Activated naive CD4-positive, alpha-beta T cell treated with anti-CD3 and anti-CD28 coated beads, Interleukin-2, amount 10 ng/mL, durations not matched to agents 7 days and 5 days (primary cell): ENCODE results near the gene KNCN.

Experiments
- CTCF ChIA-PET: fragments of 350-600 bp; sonication (Branson Sonifier 250); formaldehyde crosslinking; loops from one replicate; lab custom pipeline; 2021; ENCODE audit warnings: antibody characterized with exemption; lab: Charles Lee
- DNase-seq: peaks from one replicate; pipeline ENCODE4 v3.0.0-alpha.2; 2020
- H3K27ac Mint-ChIP-seq: one replicate; pipeline ENCODE4 v1.8.0; 2021; ENCODE audit warnings: mild to moderate bottlenecking, moderate library complexity, mixed read lengths
- H3K27me3 Mint-ChIP-seq: one replicate; pipeline ENCODE4 v1.8.0; 2021; ENCODE audit warnings: mild to moderate bottlenecking, mixed read lengths
- H3K36me3 Mint-ChIP-seq: one replicate; pipeline ENCODE4 v1.8.0; 2021; ENCODE audit warnings: mixed read lengths
- H3K4me1 Mint-ChIP-seq: one replicate; pipeline ENCODE4 v1.8.0; 2021; ENCODE audit warnings: mixed read lengths
- H3K4me3 Mint-ChIP-seq: one replicate; pipeline ENCODE4 v1.8.0; 2021; ENCODE audit warnings: mild to moderate bottlenecking, moderate library complexity, mixed read lengths
- H3K9me3 Mint-ChIP-seq: one replicate; pipeline ENCODE4 v1.8.0; 2021; ENCODE audit warnings: mixed read lengths

KNCN gene

DNA sequence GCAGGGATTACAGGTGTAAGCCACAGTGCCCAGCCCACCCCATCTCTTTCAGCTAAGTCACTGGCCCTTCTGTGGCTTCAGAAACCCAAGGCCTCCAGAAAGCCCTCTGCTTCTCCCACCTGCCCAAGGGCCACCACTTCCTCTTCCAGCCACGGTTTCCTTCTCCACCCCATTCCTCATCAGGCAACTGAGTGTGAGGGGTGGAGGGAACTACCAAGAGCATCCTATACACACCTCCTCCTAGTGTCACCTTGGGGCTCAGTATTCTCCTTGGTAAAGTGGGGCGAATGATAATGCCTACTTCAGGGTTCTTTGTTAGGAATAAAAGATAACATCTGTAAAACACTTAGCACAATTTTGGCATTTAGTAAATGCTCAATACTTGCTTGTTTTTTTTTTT is 30.0 kb downstream of the KNCN start:
- Mint-ChIP-seq H3K4me1 (peaks cover 13% of the 10 kb centered on the region), H3K36me3 (no peaks in the 10 kb centered on the region), H3K9me3 (no peaks in the 10 kb centered on the region), H3K27ac (no peak overlapping the region), H3K27me3 (peaks cover 78% of the 10 kb centered on the region), H3K4me3 (no peak overlapping the region)
- CTCF ChIA-PET = interaction anchor here (0.9 to 3.4 kb wide), 7 partner anchors 11 to 119 kb away, joined by 3 to 14 read pairs (median 7); a partner anchor contains a TSS
- DNase-seq = no peak

DNA sequence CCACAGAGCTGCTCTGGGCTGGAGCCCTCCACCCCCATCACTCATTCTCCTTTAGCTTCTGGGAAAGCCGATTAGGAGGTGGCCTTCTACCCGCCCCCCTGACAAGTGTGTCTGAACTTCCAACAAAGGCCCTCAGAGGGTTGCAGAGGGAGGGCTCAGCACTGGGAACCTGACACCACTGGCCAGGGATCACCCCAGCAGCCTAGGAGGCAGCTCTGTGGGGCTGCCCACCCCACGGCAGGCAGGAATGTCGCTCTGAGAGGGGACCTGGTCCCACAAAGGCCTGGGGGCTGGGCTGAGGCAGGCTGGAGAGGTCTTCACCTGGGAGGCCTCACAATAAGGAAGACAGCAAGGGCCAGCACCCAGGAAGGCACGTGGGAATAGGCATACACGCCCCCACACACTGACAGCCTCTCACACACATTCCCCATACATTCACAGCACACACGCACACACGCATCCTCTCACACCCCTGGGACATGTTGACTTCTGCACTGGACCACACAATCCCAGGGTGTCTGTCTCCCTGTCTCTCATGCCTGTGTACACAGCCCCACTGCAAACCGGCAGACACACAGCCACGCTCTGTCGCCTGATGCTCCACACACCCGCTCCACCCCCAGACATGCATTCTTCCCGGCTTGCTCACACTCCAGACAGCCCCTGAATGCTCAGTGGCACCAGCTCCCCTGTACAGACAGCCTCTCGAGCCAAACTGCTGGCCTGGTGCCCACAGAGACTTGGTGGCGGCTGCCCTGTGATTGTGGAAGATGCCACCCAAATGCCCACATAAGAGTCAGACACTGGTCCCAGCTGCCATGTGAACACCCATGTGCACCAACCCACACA is 31.2 kb downstream of the KNCN start:
- no peaks in the 10 kb centered on the region for H3K36me3 Mint-ChIP-seq
- H3K9me3 Mint-ChIP-seq = no peaks in the 10 kb centered on the region
- CTCF ChIA-PET = interaction anchor here (0.9 to 3.4 kb wide), 5 partner anchors 32 to 78 kb away, joined by 3 to 14 read pairs (median 6); no protein-coding TSS in a partner anchor
- peaks cover 13% of the 10 kb centered on the region for H3K4me1 Mint-ChIP-seq
- H3K4me3 Mint-ChIP-seq = no peak overlapping the region
- H3K27me3 Mint-ChIP-seq = peaks cover 78% of the 10 kb centered on the region
- DNase-seq = no peak
- no peak overlapping the region for H3K27ac Mint-ChIP-seq

- DNase-seq = no peak
- CTCF ChIA-PET = interaction anchor here (1.9 kb wide), 1 partner anchor 73 kb away, joined by 6 read pairs; no protein-coding TSS in a partner anchor
- peaks cover 78% of the 10 kb centered on the region for H3K27me3 Mint-ChIP-seq
- no peaks in the 10 kb centered on the region for H3K9me3 Mint-ChIP-seq
- H3K4me3 Mint-ChIP-seq = no peak overlapping the region
- no peak overlapping the region for H3K27ac Mint-ChIP-seq
- H3K36me3 Mint-ChIP-seq = no peaks in the 10 kb centered on the region
- peaks cover 13% of the 10 kb centered on the region for H3K4me1 Mint-ChIP-seq
Observed at GRCh38 chr1:46519209-46519608, 32.2 kb downstream of the KNCN start.

- CTCF ChIA-PET = interaction anchor here (1.9 to 3.9 kb wide), 2 partner anchors 10 to 71 kb away, joined by 6 to 20 read pairs; no protein-coding TSS in a partner anchor
- Mint-ChIP-seq H3K27ac (no peak overlapping the region), H3K27me3 (peaks cover 80% of the 10 kb centered on the region), H3K36me3 (no peaks in the 10 kb centered on the region), H3K4me3 (no peak overlapping the region), H3K9me3 (no peaks in the 10 kb centered on the region), H3K4me1 (peaks cover 13% of the 10 kb centered on the region)
- DNase-seq = no peak
Observed at GRCh38 chr1:46517932-46518498, 33.4 kb downstream of the KNCN start.

DNA sequence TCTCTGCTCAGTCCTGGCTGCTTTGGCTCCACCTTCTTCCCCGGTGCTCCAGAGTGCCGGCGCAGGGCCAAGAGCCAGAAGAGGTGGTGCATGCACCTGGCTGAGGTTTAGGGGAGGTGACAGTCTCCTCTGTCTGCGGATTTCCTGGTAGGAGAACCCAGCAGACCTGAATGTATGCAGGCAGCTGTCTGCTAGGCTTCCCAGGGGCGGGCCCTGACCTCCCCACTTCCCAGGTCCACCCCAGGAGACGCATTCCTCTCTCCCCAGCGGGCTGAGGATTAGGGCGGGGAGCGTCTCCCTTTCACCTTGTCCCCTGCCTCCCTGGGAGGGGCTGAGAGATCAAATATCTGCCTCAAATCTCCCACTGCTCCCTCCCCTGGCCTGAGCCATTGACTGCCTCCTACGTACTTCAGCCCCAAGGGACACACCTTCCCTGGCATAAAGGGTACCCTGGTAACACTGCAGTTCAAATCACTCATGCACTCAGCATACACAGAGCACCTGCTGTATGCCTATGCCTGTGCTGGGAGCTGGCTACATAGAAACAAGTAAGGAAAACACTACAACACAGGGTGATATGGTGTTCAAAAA is 34.3 kb downstream of the KNCN start:
- Mint-ChIP-seq H3K4me1 (peaks cover 6% of the 10 kb centered on the region), H3K4me3 (no peak overlapping the region), H3K9me3 (no peaks in the 10 kb centered on the region), H3K27ac (no peak overlapping the region), H3K27me3 (peaks cover 81% of the 10 kb centered on the region), H3K36me3 (no peaks in the 10 kb centered on the region)
- DNase-seq = no peak
- CTCF ChIA-PET = interaction anchor here (3.9 kb wide), 1 partner anchor 11 kb away, joined by 20 read pairs; no protein-coding TSS in a partner anchor

DNA sequence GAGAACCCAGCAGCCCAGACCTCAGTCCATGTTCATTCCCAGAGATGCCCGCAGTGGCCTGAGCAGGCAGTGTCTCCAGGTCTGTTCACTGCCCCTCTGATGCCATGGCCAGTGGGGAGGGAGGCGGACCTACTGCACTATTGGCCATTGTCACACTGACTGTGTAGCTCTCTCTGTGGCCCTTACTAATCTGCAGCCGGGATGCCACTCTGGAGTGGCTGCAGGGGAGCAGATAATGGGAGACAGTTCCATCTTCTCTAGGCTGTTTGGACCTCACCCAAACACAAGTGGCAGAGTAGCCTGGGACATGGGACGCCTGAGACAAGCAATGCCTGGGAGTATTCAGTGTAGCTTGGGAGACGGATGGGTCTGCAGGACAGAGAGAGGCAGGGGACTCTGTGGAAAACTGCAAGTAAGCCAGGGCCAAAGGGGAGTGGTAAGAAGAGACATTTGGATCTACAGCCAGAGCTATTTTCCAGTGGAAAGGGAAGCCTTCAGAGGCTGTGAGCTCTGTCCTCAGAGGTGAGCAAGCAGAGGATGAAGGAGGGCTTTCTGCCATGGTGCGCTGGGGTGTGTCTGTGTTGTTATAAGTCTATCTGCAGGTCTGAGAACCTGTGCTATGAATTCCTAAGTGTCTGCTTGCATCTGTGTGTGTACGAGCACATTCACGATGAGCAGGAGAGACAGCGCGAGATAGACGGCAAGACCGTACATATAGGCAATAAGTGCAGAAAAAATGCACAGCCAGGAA is 35.1 kb downstream of the KNCN start:
- Mint-ChIP-seq H3K4me3 (no peak overlapping the region), H3K4me1 (peaks cover 1% of the 10 kb centered on the region), H3K9me3 (no peaks in the 10 kb centered on the region), H3K36me3 (no peaks in the 10 kb centered on the region), H3K27ac (no peak overlapping the region), H3K27me3 (peaks cover 84% of the 10 kb centered on the region)
- DNase-seq = no peak
- CTCF ChIA-PET = interaction anchor here (3.9 kb wide), 1 partner anchor 11 kb away, joined by 20 read pairs; no protein-coding TSS in a partner anchor

- CTCF ChIA-PET = interaction anchor here (3.9 kb wide), 1 partner anchor 12 kb away, joined by 20 read pairs; no protein-coding TSS in a partner anchor
- Mint-ChIP-seq H3K36me3 (no peaks in the 10 kb centered on the region), H3K27me3 (peaks cover 80% of the 10 kb centered on the region), H3K27ac (no peak overlapping the region), H3K9me3 (no peaks in the 10 kb centered on the region), H3K4me3 (no peak overlapping the region), H3K4me1 (no peaks in the 10 kb centered on the region)
- DNase-seq = no peak
Observed at GRCh38 chr1:46515576-46515975, 35.9 kb downstream of the KNCN start.

DNA sequence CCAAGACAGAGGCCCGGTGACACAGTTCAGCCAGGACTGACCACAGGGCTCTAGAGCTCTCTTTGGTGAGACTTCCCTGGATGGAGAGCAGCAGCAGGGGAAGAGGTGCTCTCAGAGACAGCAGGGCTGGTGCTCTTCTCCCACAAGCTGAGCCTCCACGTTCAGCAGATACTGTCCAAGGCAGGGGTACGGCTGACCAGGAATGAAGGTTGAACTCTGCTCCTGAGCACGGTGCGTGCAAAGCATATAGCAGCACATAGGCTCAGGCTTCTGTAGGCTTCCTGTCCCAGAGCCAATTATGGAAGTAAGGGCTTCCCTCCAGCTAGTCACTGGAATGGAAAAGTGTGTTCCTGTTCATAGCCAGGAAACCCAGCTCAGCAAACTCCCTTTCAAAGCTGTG is 37.9 kb downstream of the KNCN start:
- no peaks in the 10 kb centered on the region for H3K36me3 Mint-ChIP-seq
- CTCF ChIA-PET = interaction anchor here (1.0 to 1.9 kb wide), 4 partner anchors 9 to 71 kb away, joined by 3 to 8 read pairs (median 4); no protein-coding TSS in a partner anchor
- no peaks in the 10 kb centered on the region for H3K4me1 Mint-ChIP-seq
- no peak overlapping the region for H3K27ac Mint-ChIP-seq
- H3K27me3 Mint-ChIP-seq = peaks cover 62% of the 10 kb centered on the region
- no peak for DNase-seq
- H3K4me3 Mint-ChIP-seq = no peak overlapping the region
- H3K9me3 Mint-ChIP-seq = no peaks in the 10 kb centered on the region

GRCh38 chr1:46512792-46513190 is 38.7 kb downstream of the KNCN start:
- no peak overlapping the region for H3K4me3 Mint-ChIP-seq
- H3K36me3 Mint-ChIP-seq = no peaks in the 10 kb centered on the region
- H3K4me1 Mint-ChIP-seq = no peaks in the 10 kb centered on the region
- DNase-seq = no peak
- no peaks in the 10 kb centered on the region for H3K9me3 Mint-ChIP-seq
- H3K27me3 Mint-ChIP-seq = peaks cover 59% of the 10 kb centered on the region
- H3K27ac Mint-ChIP-seq = no peak overlapping the region
- CTCF ChIA-PET = interaction anchor here (1.0 to 1.9 kb wide), 4 partner anchors 10 to 71 kb away, joined by 3 to 8 read pairs (median 4); no protein-coding TSS in a partner anchor

DNA sequence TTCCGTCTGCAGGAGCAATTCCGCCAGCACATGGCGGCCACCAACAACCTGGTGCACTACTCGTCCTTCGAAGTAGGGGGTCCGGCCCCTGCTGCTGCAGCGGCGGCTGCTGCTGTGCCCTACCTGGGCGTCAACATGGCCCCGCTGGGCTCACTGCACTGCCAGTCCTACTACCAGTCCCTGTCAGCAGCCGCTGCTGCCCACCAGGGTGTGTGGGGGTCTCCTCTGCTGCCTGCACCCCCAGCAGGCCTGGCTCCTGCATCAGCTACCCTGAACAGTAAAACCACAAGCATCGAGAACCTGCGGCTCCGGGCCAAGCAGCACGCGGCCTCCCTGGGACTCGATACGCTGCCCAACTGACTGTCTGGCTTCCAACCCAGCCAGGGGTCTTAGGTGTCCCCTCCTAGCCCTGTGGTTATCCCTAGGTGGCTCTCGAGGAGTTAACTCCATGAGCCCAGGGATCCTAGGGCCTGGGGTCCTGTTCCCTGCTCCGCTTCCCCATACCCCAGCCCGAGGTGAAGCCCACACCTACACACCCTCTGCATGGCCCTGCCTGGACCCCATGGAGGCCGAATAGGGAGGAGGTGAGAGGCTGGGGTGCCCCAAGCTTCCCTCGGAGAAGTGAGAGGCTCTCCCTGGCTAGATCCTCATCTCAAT is 39.2 kb downstream of the KNCN start:
- H3K4me1 Mint-ChIP-seq = no peaks in the 10 kb centered on the region
- DNase-seq = no peak
- peaks cover 57% of the 10 kb centered on the region for H3K27me3 Mint-ChIP-seq
- no peak overlapping the region for H3K4me3 Mint-ChIP-seq
- H3K36me3 Mint-ChIP-seq = no peaks in the 10 kb centered on the region
- H3K27ac Mint-ChIP-seq = no peak overlapping the region
- CTCF ChIA-PET = interaction anchor here (0.6 to 1.9 kb wide), 3 partner anchors 15 to 63 kb away, joined by 3 to 8 read pairs (median 3); no protein-coding TSS in a partner anchor
- H3K9me3 Mint-ChIP-seq = no peaks in the 10 kb centered on the region

DNA sequence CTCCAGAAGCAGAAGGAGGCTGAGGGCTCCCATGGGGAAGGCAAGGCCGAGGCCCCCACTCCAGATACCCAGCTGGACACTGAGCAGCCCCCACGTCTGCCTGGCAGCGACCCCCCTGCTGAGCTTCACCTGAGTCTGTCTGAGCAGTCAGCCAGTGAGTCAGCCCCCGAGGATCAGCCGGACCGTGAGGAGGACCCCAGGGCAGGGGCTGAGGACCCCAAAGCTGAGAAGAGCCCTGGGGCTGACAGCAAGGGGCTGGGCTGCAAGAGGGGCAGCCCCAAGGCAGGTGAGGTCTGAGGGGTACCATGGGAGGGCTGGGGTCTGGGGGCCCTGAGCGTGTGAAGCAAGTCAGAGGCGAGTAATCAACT is 40.5 kb downstream of the KNCN start:
- Mint-ChIP-seq H3K36me3 (no peaks in the 10 kb centered on the region), H3K4me3 (no peak overlapping the region), H3K4me1 (no peaks in the 10 kb centered on the region), H3K9me3 (no peaks in the 10 kb centered on the region), H3K27ac (no peak overlapping the region), H3K27me3 (peaks cover 52% of the 10 kb centered on the region)
- CTCF ChIA-PET = interaction anchor here (1.2 kb wide), 1 partner anchor 18 kb away, joined by 3 read pairs; no protein-coding TSS in a partner anchor
- DNase-seq = no peak

DNA sequence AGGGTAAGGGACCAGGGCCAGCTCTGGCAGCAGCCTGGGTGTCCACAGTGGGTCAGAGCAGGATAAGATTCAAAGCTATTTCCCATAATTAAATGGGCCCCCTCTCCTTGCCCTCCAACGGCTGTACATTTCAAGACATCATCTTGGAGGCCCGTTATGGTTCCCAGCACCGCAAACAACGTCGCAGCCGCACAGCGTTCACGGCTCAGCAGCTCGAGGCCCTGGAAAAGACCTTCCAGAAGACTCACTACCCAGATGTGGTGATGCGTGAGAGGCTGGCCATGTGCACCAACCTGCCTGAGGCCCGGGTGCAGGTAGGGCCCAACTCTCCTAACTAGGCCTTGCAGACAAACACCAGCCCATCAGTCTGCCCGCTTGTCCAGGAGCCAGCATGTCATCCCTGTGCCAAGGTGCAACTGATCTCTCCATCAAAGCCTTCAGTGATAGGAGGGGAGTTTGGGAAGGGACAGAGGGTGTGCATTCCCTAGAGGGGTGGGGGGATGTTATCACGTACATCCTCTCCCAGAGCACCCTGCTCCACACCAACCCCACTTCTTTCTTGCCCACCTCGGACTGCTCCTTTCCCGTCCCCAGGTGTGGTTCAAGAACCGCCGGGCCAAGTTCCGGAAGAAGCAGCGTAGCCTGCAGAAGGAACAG is 41.0 kb downstream of the KNCN start:
- no peak overlapping the region for H3K4me3 Mint-ChIP-seq
- H3K9me3 Mint-ChIP-seq = no peaks in the 10 kb centered on the region
- no peak overlapping the region for H3K27ac Mint-ChIP-seq
- DNase-seq = no peak
- H3K36me3 Mint-ChIP-seq = no peaks in the 10 kb centered on the region
- H3K4me1 Mint-ChIP-seq = no peaks in the 10 kb centered on the region
- H3K27me3 Mint-ChIP-seq = peaks cover 47% of the 10 kb centered on the region
- CTCF ChIA-PET = interaction anchor here (1.2 kb wide), 1 partner anchor 18 kb away, joined by 3 read pairs; no protein-coding TSS in a partner anchor

DNA sequence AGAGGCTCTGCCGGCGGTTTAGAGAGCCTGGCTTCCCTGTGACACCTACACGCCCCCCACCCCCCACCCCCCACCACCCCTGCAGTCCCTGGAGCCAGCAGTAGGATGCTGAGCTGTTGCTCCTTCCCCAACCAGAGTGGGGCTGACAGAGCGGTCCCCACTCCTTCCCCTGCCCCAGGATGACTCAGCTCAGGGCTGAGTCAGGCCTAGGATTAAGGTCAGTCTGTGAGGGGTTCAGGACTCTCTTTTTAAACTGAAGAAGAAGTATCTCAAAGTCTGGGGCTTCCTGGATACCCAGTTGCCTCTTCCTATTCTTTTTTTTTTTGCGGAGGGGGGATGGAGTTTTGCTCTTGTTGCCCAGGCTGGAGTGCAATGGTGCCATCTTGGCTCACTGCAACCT is 42.7 kb downstream of the KNCN start:
- Mint-ChIP-seq H3K27me3 (peaks cover 36% of the 10 kb centered on the region), H3K27ac (no peak overlapping the region), H3K9me3 (no peaks in the 10 kb centered on the region), H3K4me1 (no peaks in the 10 kb centered on the region), H3K36me3 (no peaks in the 10 kb centered on the region), H3K4me3 (no peak overlapping the region)
- no peak for DNase-seq
- CTCF ChIA-PET = no interaction called here
